ENCODE measurements around the gene PLCB4. TPM values are rescaled to one million over a fixed set of nuclear protein-coding genes. Genes with fewer than 3 reads are reported as not detected.

Gene PLCB4
- polyA plus RNA-seq, 3 donors: not detected

DNA sequence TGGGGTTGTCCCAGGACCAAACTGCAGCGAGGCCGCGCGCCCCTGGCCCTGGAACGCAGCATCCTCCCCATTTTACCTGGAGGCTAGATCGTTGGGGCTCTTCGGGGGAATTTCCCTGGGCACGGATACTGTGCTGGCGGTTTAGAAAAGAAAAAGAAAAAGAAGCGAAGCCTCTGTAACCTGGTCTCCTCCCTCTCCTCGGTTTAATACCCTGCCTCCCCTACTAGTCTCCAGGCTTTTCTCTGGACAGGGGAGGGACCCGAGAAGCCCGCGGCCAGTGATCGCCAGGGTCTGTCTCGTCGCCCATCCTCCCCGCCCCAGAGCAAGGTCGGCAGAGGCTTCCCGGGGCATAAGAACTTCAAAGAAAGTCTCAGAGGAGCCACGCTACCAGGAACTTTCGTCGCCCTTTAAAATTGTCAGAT lies 439.4 kb downstream of the PLCB4 start:
- Histone ChIP-seq H3K9me3 (replicated peaks in 1 of 2; ENCODE audit: control insufficient read depth in 1 of 2, insufficient read depth in 1 of 2, low read length in 2 of 2) (peaks cover 0 to 7% of the 10 kb centered on the region in 2 donors), H3K27me3 (ENCODE audit: control insufficient read depth in 2 of 2, insufficient read depth in 2 of 2, low read length in 2 of 2) (peaks cover 60 to 81% of the 10 kb centered on the region in 2 donors), H3K4me2 (replicated peaks; ENCODE audit: extremely low read depth, low read length, poor library complexity, severe bottlenecking) (peak overlapping the region; percentile 64), H3K36me3 (replicated peaks in 1 of 2; ENCODE audit: control insufficient read depth in 1 of 2, insufficient read depth in 2 of 2, low read length in 2 of 2) (no peaks in the 10 kb centered on the region), H4K20me1 (ENCODE audit: insufficient read depth, low read length) (no peaks in the 10 kb centered on the region), H3K27ac (ENCODE audit: low read depth in 1 of 2, low read length in 2 of 2) (no peak overlapping the region), H3K9ac (ENCODE audit: insufficient read depth, low read length, poor library complexity, severe bottlenecking) (no peak overlapping the region), H3K4me1 (ENCODE audit: control insufficient read depth in 1 of 2, insufficient read depth in 2 of 2, low read length in 2 of 2) (peaks cover 51 to 55% of the 10 kb centered on the region in 2 donors), H3K79me2 (ENCODE audit: insufficient read depth, low read length) (no peaks in the 10 kb centered on the region), H3K4me3 (replicated peaks in 1 of 3; ENCODE audit: low read depth in 2 of 3, low read length in 3 of 3) (peak overlapping the region in 1 of 3 experiments; percentile 64), H2AFZ (ENCODE audit: insufficient read depth, low read depth, low read length, poor library complexity, severe bottlenecking) (peak overlapping the region; percentile 32)
- H3K36me3 Mint-ChIP-seq: peaks cover 17 to 22% of the 10 kb centered on the region in 2 donors
- peaks cover 0 to 28% (median 10%) of the 10 kb centered on the region in 7 donors for H3K9me3 Mint-ChIP-seq
- peaks cover 70 to 76% (median 75%) of the 10 kb centered on the region in 3 donors for H3K27me3 Mint-ChIP-seq (ENCODE audit: low read depth in 3 of 3)
- H3K27ac Mint-ChIP-seq: peak overlapping the region in 1 of 7 donors; percentile 9
- WGBS (ENCODE audit: insufficient coverage): 3% methylated on average over 13 of the region's 23 CpGs
- H3K4me1 Mint-ChIP-seq: peaks cover 50% of the 10 kb centered on the region
- peak overlapping the region; percentile 63 to 92 for H3K4me3 Mint-ChIP-seq
- no peak for TF ChIP-seq CTCF (IDR thresholded peaks at IDR 0.05)
- DNase-seq: no peak
- intact Hi-C loops (cut with micrococcal nuclease): loop anchor here in 1 of 2 donors (5.0 kb wide), 1 partner anchor 51 kb away; no protein-coding TSS in a partner anchor

- no peak for TF ChIP-seq CTCF (IDR thresholded peaks at IDR 0.05)
- 4% methylated on average over 29 of the region's 30 CpGs for WGBS (ENCODE audit: insufficient coverage)
- H3K27me3 Mint-ChIP-seq (ENCODE audit: low read depth in 3 of 3): peaks cover 74 to 80% (median 80%) of the 10 kb centered on the region in 3 donors
- H3K9ac ChIP-seq (ENCODE audit: insufficient read depth, low read length, poor library complexity, severe bottlenecking): no peak overlapping the region
- peaks cover 45% of the 10 kb centered on the region for H3K4me1 Mint-ChIP-seq
- H3K4me3 Mint-ChIP-seq: peak overlapping the region; percentile 63 to 92
- peak overlapping the region; percentile 32 for H2AFZ ChIP-seq (ENCODE audit: insufficient read depth, low read depth, low read length, poor library complexity, severe bottlenecking)
- H3K27ac ChIP-seq (ENCODE audit: low read depth in 1 of 2, low read length in 2 of 2): no peak overlapping the region
- no peak overlapping the region for H3K27ac Mint-ChIP-seq
- intact Hi-C loops (cut with micrococcal nuclease): loop anchor here in 1 of 2 donors (5.0 kb wide), 1 partner anchor 51 kb away; no protein-coding TSS in a partner anchor
- no peak for DNase-seq
- peaks cover 17 to 22% of the 10 kb centered on the region in 2 donors for H3K36me3 Mint-ChIP-seq
- no peaks in the 10 kb centered on the region for H4K20me1 ChIP-seq (ENCODE audit: insufficient read depth, low read length)
- H3K9me3 ChIP-seq (replicated peaks in 1 of 2; ENCODE audit: control insufficient read depth in 1 of 2, insufficient read depth in 1 of 2, low read length in 2 of 2): peaks cover 0 to 7% of the 10 kb centered on the region in 2 donors
- no peaks in the 10 kb centered on the region for H3K36me3 ChIP-seq (replicated peaks in 1 of 2; ENCODE audit: control insufficient read depth in 1 of 2, insufficient read depth in 2 of 2, low read length in 2 of 2)
- peaks cover 0 to 28% (median 10%) of the 10 kb centered on the region in 7 donors for H3K9me3 Mint-ChIP-seq
- H3K4me2 ChIP-seq (replicated peaks; ENCODE audit: extremely low read depth, low read length, poor library complexity, severe bottlenecking): peak overlapping the region; percentile 64
- peaks cover 46 to 50% of the 10 kb centered on the region in 2 donors for H3K4me1 ChIP-seq (ENCODE audit: control insufficient read depth in 1 of 2, insufficient read depth in 2 of 2, low read length in 2 of 2)
- peaks cover 61 to 86% of the 10 kb centered on the region in 2 donors for H3K27me3 ChIP-seq (ENCODE audit: control insufficient read depth in 2 of 2, insufficient read depth in 2 of 2, low read length in 2 of 2)
- H3K79me2 ChIP-seq (ENCODE audit: insufficient read depth, low read length): no peaks in the 10 kb centered on the region
- H3K4me3 ChIP-seq (replicated peaks in 1 of 3; ENCODE audit: low read depth in 2 of 3, low read length in 3 of 3): peak overlapping the region in 1 of 3 experiments; percentile 64
Observed at GRCh38 chr20:9508696-9509178, 439.9 kb downstream of the PLCB4 start.

Data from CD14-positive monocyte (primary cell).